GM19099 (cell line): ENCODE measurements around the gene INPP4B.

Experiments
- POLR2A ChIP-seq: IDR thresholded peaks from 3 replicates; pipeline ENCODE4 v1.6.1; 2011; ENCODE audit warnings: low read depth; ENCODE audit not compliant: insufficient read length; ENCODE audit errors: extremely low read depth

Gene INPP4B

DNA sequence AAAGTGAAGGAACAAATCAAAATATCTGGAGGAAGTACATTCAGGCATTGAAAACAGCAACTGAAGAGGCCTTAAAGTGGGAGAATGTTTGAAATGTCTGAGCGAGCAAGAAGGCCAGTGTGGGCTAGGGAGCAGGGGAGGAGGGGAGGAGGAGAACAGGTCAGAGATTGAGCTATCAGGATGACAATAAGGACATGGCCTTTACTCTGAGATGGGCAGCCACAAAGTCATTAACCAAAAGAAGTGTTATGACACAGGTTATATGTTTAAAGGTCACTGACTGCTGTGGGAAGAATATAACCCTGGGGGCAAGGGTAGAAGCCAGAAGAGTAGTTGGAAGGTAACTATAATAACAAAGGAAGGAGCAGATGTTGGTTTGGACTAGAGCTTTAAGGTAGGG is 315.4 kb downstream of the INPP4B start:
- TF ChIP-seq POLR2A: no peak

DNA sequence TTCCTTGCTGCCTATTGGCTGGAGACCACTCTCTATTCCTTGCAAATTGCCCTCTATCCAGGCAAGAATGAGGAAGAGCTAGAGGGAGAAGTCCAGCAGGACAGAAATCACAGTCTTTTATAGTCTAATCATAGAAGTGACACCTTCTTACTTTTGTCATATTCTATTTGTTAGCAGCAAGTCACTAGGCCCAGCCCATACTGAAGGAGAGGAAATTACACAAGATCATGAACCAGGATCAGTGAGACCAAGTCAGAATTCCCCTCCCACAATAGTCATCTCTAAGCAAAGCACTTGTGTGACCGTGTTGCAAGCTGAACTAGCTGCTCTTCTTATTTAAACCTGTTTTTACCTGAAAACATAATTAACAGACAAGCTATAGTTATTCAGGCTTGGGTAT is 317.7 kb downstream of the INPP4B start:
- TF ChIP-seq POLR2A: no peak

DNA sequence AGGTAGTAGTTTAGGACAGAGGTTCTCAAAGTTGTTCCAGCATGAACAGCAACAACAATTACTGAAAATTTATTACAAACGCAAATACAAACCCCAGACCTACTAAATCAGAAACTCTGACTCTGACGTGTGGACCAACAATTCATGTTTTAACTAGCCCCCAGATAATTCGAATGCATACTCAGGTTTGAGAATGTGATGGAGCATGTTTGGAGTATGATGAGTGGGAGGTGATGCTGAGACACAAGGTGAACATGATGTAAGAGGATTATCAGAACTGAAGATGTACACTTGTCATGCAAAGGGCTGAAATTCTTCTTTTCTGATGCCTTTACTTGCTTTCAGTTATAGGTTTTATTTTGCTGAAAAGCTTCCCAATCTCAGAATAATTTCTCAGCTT is 323.0 kb downstream of the INPP4B start:
- no peak for TF ChIP-seq POLR2A

GRCh38 chr4:142519342-142519741 is 326.8 kb downstream of the INPP4B start:
- TF ChIP-seq POLR2A: no peak

DNA sequence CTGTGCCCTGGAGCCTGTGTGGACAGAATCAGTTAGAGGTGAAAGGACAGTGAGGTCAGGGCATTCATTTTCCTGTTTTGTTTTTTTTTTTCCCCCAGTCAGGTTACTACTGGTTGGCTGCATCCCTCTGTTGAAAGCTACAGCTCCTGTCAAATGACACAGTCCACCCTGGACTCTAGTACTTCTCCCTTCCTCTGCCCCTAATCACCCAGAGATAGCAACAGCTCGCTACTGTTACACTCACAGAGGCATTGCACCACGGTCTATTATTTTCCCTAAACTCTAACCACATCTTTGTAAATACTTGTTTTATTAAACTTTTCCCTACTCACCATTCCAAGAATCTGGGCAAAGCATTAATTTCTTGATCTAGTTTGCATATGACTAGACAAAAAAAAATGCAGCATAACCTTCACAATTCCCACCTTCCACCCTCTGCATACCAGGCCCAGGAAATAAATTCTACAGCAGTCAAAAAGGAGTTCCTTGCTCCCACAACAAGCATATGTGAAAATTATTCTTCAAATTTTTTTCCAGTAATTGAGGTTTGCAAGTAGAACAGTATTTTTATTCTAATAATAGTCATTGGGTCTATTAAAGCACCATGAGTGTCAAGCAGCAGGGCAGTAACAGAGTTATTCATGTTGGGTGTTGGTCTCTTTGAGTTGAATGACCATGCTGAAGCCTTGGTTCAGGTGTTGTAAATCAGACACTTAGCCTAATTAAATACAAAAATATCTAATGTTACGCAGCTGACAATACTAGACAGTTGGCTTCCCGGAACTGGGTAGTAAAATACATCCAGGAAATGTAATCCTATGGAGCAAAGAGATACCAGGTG is 329.2 kb downstream of the INPP4B start:
- TF ChIP-seq POLR2A: no peak

GRCh38 chr4:142512161-142512560 is 333.9 kb downstream of the INPP4B start:
- no peak for TF ChIP-seq POLR2A

- no peak for TF ChIP-seq POLR2A
These were observed 336.2 kb downstream of the INPP4B start for GRCh38 chr4:142509881-142510280.

GRCh38 chr4:142500966-142501365 is 345.1 kb downstream of the INPP4B start:
- no peak for TF ChIP-seq POLR2A

GRCh38 chr4:142497606-142498005 is 348.5 kb downstream of the INPP4B start:
- no peak for TF ChIP-seq POLR2A

DNA sequence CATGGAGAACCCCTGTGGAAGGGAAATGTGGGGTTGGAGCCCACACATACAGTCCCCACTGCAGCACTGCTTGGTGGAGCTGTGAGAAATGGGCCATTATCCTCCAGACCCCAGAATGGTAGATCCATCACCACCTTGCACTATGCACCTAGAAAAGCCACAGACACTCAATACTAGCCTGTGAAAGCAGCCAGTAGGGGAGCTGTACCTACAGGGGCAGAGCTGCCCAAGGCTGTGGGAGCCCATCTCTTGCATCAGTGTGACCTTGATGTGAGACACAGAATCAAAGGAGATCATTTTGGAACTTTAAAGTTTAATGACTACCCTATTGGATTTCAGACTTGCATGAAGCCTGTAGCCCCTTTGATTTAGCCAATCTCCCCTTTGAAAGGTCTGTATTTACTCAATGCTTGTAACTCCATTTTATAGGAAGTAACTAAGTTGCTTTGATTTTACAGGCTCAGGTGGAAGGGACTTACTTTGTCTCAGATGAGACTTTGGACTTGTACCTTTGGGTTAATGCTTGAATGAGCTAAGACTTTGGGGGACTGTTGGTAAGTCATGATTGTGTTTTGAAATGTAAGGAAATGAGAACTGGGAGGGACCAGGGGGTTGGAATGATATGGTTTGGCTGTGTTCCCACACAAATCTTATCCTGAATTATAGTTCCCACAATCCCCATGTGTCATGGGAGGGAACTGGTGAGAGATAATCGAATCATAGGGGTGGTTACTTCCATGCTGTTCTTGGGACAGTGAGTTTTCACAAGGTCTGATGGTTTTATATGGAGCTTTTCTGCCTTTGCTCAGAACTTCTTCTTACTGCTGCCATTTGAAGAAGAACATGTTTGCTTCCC is 352.6 kb downstream of the INPP4B start:
- TF ChIP-seq POLR2A: no peak

DNA sequence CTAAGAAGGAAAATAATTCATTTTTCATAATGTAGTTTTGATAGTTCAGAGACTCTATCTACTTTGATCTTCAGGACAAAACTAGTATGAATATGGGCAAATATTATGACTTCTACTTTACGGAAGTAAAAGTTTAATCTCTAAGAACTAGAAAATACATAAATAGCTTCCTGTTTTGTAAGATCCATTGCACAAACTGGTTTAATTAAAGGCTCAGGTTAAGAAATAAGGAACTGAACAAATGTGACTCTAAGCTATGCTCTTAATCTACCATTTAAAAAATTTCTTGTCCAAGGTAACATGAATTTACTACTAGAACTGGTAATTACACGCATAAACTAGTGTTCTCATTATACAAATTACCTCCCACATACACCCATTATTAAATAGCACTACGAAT is 360.6 kb downstream of the INPP4B start:
- TF ChIP-seq POLR2A: no peak

DNA sequence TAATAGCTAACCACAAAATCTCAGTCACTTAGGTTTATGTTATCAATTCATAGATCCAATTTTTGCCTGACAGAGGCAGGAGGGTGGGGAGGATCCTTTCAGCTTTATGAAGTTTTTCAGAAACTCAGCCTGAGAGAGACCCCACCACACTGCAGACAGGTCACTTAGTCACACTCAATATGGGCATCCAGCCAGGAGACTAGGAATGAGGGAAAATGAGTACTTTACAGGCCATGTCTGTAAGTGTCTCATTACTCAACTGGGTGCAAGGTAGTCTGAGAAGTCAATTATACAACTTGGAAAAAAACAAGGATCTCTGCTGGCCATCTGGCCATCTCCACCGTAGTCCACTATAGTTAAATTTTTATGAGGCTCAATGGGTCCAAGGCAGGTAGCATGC is 365.9 kb downstream of the INPP4B start:
- no peak for TF ChIP-seq POLR2A

DNA sequence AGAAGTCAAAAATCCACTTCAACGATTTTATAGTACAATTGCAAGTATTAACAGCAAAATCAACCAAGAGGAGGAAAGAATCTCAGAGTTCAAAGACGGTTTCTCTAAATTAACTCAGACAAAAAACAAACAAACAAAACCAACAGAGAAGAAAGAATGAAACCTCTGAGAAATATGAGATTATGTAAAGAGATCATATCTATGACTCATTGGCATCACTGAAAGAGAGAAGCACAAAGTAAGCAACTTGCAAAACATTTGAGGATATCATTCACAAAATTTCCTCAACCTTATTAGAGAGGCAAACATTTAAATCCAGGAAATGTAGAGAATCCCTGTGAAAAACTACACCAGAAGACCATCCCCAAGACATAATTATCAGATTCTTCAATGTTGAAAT is 370.4 kb downstream of the INPP4B start:
- TF ChIP-seq POLR2A: no peak

DNA sequence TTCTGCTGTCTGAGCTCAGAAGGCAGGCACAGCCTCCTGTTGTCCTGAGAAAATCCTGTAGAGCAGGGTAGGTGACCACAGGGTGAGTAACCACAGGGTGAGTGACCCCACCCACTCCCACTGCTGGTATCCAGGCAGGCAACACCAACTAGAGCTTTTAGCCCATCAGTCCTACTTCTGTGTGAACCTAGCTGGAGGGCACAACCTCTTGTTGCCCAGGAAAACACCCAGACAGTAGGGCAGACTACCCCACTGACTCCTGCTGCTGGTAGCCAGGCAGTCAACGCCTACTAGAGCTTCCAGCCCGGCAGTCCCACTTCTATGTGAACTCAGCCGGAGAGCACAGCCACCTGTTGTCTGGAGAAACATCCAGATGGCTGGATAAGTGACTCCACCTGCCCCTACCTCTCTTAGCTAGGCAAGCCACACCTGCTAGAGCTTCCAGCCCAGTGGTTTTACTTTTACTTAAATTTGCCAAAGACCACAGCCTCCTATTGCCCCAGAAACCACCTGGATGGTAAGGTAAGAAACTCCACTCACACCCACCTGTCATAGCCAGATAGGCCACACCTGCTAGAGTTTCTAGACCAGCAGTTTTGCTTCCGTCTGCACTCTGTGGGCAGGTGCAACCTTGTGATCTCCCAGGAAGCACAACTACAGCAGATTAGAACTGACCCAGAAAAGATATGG is 371.6 kb downstream of the INPP4B start:
- no peak for TF ChIP-seq POLR2A

DNA sequence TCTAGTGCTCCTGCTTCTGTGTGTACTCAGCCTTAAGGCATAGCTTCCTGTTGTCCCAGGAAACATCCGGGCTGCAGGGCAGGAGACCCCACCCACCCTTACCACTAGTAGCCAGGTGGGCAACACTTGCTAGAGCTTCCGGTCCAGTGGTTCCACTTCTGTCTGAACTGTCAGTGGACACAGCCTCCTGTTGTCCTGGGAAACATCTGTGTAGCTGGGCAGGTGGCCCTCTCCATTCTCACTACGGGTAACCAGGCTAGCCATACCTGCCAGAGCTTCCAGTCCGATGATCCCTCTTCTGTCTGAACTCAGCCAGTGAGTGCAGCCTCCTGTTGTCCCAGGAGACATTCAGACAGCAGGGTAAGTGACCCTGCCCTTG is 372.2 kb downstream of the INPP4B start:
- TF ChIP-seq POLR2A: no peak
